ENCODE measurements around the gene ZNF580. TPM values are rescaled to one million over a fixed set of nuclear protein-coding genes. Genes with fewer than 3 reads are reported as not detected.

The ZNF580 gene
- total and polyA plus RNA-seq, 2 of the 13 experiments (the other 11 are each of a cell fraction or from before 2014, with no cell fraction given) = 4.4 to 6.0 TPM

GRCh38 chr19:55674841-55675660 is 34.2 kb downstream of the ZNF580 start, which contains the start of gene EPN1 (continued):
- TF ChIP-seq ZNF691 (CRISPR knock-in tag; IDR thresholded peaks at IDR 0.05; ENCODE audit: borderline replicate concordance, low read depth) (0 out of 2 replicates have a peak, but pooled peaks have one; percentile 41), NAIF1 (CRISPR knock-in tag; IDR thresholded peaks at IDR 0.05; ENCODE audit: borderline replicate concordance) (no peak), KDM6A (CRISPR knock-in tag; IDR thresholded peaks at IDR 0.05; ENCODE audit: low read depth) (no peak), ARNT2 (CRISPR knock-in tag; IDR thresholded peaks at IDR 0.05; ENCODE audit: low read depth) (0 out of 2 replicates have a peak, but pooled peaks have one; percentile 35), ZSCAN30 (CRISPR knock-in tag; IDR thresholded peaks at IDR 0.05) (no peak), HOXD1 (CRISPR knock-in tag; IDR thresholded peaks at IDR 0.05) (0 out of 2 replicates have a peak, but pooled peaks have one; percentile 69), ARID3A (IDR thresholded peaks at IDR 0.05; ENCODE audit: low read depth, low read length) (no peak), ZNF572 (CRISPR knock-in tag; IDR thresholded peaks at IDR 0.05) (0 out of 2 replicates have a peak, but pooled peaks have one; percentile 63), XRCC5 (optimal IDR thresholded peaks at IDR 0.05; ENCODE audit: low read length) (no peak), CC2D1A (CRISPR knock-in tag; IDR thresholded peaks at IDR 0.05) (no peak), RFX5 (IDR thresholded peaks at IDR 0.05; ENCODE audit: low read depth, low read length) (peak; percentile 81), KMT2B (CRISPR knock-in tag; IDR thresholded peaks at IDR 0.05) (peak; percentile 63; the same call in 1 of the 2 replicates), TBL1XR1 (IDR thresholded peaks at IDR 0.05; ENCODE audit: borderline replicate concordance, low read length, partially characterized antibody) (no peak), ZNF570 (CRISPR knock-in tag; IDR thresholded peaks at IDR 0.05; ENCODE audit: borderline replicate concordance) (no peak), ZNF263 (CRISPR knock-in tag; IDR thresholded peaks at IDR 0.05) (no peak), KLF11 (CRISPR knock-in tag; IDR thresholded peaks at IDR 0.05) (no peak), ADNP (CRISPR knock-in tag; IDR thresholded peaks at IDR 0.05) (no peak), CENPX (CRISPR knock-in tag; IDR thresholded peaks at IDR 0.05) (no peak), ZNF879 (CRISPR knock-in tag; IDR thresholded peaks at IDR 0.05) (no peak), ZNF234 (CRISPR knock-in tag; conservative IDR thresholded peaks at IDR 0.05) (no peak; the same call in 1 of the 2 replicates), E2F5 (CRISPR knock-in tag; conservative IDR thresholded peaks at IDR 0.05) (no peak), HHEX (CRISPR knock-in tag; IDR thresholded peaks at IDR 0.05) (no peak), ZFP36L2 (CRISPR knock-in tag; IDR thresholded peaks at IDR 0.05) (no peak)
- TF ChIP-seq, protein P1, sequence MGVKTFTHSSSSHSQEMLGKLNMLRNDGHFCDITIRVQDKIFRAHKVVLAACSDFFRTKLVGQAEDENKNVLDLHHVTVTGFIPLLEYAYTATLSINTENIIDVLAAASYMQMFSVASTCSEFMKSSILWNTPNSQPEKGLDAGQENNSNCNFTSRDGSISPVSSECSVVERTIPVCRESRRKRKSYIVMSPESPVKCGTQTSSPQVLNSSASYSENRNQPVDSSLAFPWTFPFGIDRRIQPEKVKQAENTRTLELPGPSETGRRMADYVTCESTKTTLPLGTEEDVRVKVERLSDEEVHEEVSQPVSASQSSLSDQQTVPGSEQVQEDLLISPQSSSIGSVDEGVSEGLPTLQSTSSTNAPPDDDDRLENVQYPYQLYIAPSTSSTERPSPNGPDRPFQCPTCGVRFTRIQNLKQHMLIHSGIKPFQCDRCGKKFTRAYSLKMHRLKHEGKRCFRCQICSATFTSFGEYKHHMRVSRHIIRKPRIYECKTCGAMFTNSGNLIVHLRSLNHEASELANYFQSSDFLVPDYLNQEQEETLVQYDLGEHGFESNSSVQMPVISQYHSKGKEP (CRISPR knock-in tag; IDR thresholded peaks at IDR 0.05) = no peak
- TF ChIP-seq, protein P2, sequence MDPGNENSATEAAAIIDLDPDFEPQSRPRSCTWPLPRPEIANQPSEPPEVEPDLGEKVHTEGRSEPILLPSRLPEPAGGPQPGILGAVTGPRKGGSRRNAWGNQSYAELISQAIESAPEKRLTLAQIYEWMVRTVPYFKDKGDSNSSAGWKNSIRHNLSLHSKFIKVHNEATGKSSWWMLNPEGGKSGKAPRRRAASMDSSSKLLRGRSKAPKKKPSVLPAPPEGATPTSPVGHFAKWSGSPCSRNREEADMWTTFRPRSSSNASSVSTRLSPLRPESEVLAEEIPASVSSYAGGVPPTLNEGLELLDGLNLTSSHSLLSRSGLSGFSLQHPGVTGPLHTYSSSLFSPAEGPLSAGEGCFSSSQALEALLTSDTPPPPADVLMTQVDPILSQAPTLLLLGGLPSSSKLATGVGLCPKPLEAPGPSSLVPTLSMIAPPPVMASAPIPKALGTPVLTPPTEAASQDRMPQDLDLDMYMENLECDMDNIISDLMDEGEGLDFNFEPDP (CRISPR knock-in tag; conservative IDR thresholded peaks at IDR 0.05) = no peak
